ENCODE results near the gene DNAH8. TPM values are rescaled to one million over a fixed set of nuclear protein-coding genes. Genes with fewer than 3 reads are reported as not detected.

DNAH8 gene
- total and polyA plus RNA-seq, 2 donors (not counting 3 experiments of a cell fraction or from before 2014, with no cell fraction given): 0.29 to 0.61 TPM

GRCh38 chr6:39074486-39074885 lies 359.4 kb downstream of the DNAH8 start:
- no peaks in the 10 kb centered on the region for H3K79me2 ChIP-seq (ENCODE audit: control insufficient read depth, insufficient read depth, low read length)
- CTCF ChIA-PET: no interaction called here
- H3K36me3 ChIP-seq (ENCODE audit: control insufficient read depth in 2 of 2, extremely low read depth in 1 of 2, insufficient read depth in 2 of 2, low read length in 2 of 2): no peaks in the 10 kb centered on the region
- no peak overlapping the region for H3K4me3 ChIP-seq (replicated peaks in 1 of 3; ENCODE audit: insufficient read depth in 1 of 3, low read depth in 1 of 3, low read length in 3 of 3)
- DNase-seq (ENCODE audit: low read depth, low spot score) (no peak), FAIRE-seq (no peak)
- no peak for TF ChIP-seq MYC (IDR thresholded peaks at IDR 0.05; ENCODE audit: low read depth, low read length)
- H3K4me2 ChIP-seq (ENCODE audit: insufficient read depth, low read length): no peak overlapping the region
- dilution Hi-C loops (cut with MboI; ENCODE audit: extremely low pct_ligation_motif_present, low sequenced_read_pairs): no loop called here
- POLR2A ChIA-PET: no interaction called here
- no peaks in the 10 kb centered on the region for H3K4me1 ChIP-seq (ENCODE audit: control insufficient read depth, extremely low read depth, insufficient read depth, low read length)
- no peak overlapping the region for H3K27ac ChIP-seq (ENCODE audit: insufficient read depth, low read depth, low read length)
- no peaks in the 10 kb centered on the region for H3K9me3 ChIP-seq (replicated peaks; ENCODE audit: control insufficient read depth, insufficient read depth, low read length)
- H3K9ac ChIP-seq (replicated peaks; ENCODE audit: extremely low read depth, insufficient read depth, low read length): no peak overlapping the region
- no peaks in the 10 kb centered on the region for H3K9me1 ChIP-seq (replicated peaks; ENCODE audit: control insufficient read depth, extremely low read depth, insufficient read depth, low read length)
- no peaks in the 10 kb centered on the region for H4K20me1 ChIP-seq (replicated peaks; ENCODE audit: control insufficient read depth, extremely low read depth, insufficient read depth, low read length)
- no TSS peak for BruUV-seq (replicated peaks)
- intact Hi-C loops (cut with micrococcal nuclease): no loop called here
- H3K27me3 ChIP-seq (ENCODE audit: control insufficient read depth in 2 of 2, insufficient read depth in 2 of 2, low read length in 2 of 2): no peaks in the 10 kb centered on the region
- no peak overlapping the region for H2AFZ ChIP-seq (ENCODE audit: low read depth, low read length)

- Histone ChIP-seq H4K20me1 (replicated peaks; ENCODE audit: control insufficient read depth, extremely low read depth, insufficient read depth, low read length) (no peaks in the 10 kb centered on the region), H3K9me1 (replicated peaks; ENCODE audit: control insufficient read depth, extremely low read depth, insufficient read depth, low read length) (no peaks in the 10 kb centered on the region), H3K4me3 (replicated peaks in 1 of 3; ENCODE audit: insufficient read depth in 1 of 3, low read depth in 1 of 3, low read length in 3 of 3) (no peak overlapping the region), H3K27me3 (ENCODE audit: control insufficient read depth in 2 of 2, insufficient read depth in 2 of 2, low read length in 2 of 2) (no peaks in the 10 kb centered on the region), H3K9ac (replicated peaks; ENCODE audit: extremely low read depth, insufficient read depth, low read length) (no peak overlapping the region), H3K9me3 (replicated peaks; ENCODE audit: control insufficient read depth, insufficient read depth, low read length) (no peaks in the 10 kb centered on the region), H3K4me1 (ENCODE audit: control insufficient read depth, extremely low read depth, insufficient read depth, low read length) (no peaks in the 10 kb centered on the region), H3K4me2 (ENCODE audit: insufficient read depth, low read length) (no peak overlapping the region), H3K79me2 (ENCODE audit: control insufficient read depth, insufficient read depth, low read length) (no peaks in the 10 kb centered on the region), H3K27ac (ENCODE audit: insufficient read depth, low read depth, low read length) (no peak overlapping the region), H3K36me3 (ENCODE audit: control insufficient read depth in 2 of 2, extremely low read depth in 1 of 2, insufficient read depth in 2 of 2, low read length in 2 of 2) (no peaks in the 10 kb centered on the region), H2AFZ (ENCODE audit: low read depth, low read length) (no peak overlapping the region)
- intact Hi-C loops (cut with micrococcal nuclease): no loop called here
- dilution Hi-C loops (cut with MboI; ENCODE audit: extremely low pct_ligation_motif_present, low sequenced_read_pairs): no loop called here
- FAIRE-seq (no peak), DNase-seq (ENCODE audit: low read depth, low spot score) (no peak)
- CTCF ChIA-PET: no interaction called here
- POLR2A ChIA-PET: no interaction called here
- TF ChIP-seq GATA2 (IDR thresholded peaks at IDR 0.05; ENCODE audit: insufficient read depth, insufficient read length, low read depth, low read length) (no peak), CTCF (IDR thresholded peaks at IDR 0.05; ENCODE audit: extremely low read depth in 1 of 2, insufficient read depth in 1 of 2, low read depth in 1 of 2, low read length in 2 of 2) (no peak), EZH2 (IDR thresholded peaks at IDR 0.05; ENCODE audit: borderline replicate concordance, low read depth, low read length, severe bottlenecking) (no peak), POLR2A (IDR thresholded peaks at IDR 0.05; ENCODE audit: low read depth, low read length) (no peak), FOS (IDR thresholded peaks at IDR 0.05; ENCODE audit: borderline replicate concordance, insufficient read depth, low read length) (no peak), JUN (IDR thresholded peaks at IDR 0.05; ENCODE audit: borderline replicate concordance, insufficient read depth, insufficient read length, low read depth) (no peak), MAX (IDR thresholded peaks at IDR 0.05; ENCODE audit: insufficient read depth, insufficient read length) (no peak), MYC (IDR thresholded peaks at IDR 0.05; ENCODE audit: low read depth, low read length) (no peak), POLR2AphosphoS5 (IDR thresholded peaks at IDR 0.05; ENCODE audit: insufficient read depth, low read depth, low read length) (no peak)
- BruUV-seq (replicated peaks): no TSS peak
These were observed 360.0 kb downstream of the DNAH8 start for GRCh38 chr6:39075010-39075686.
